GM12891 (cell line): Measurements from ENCODE around the gene DIP2C.

Experiments
- POLR2A ChIP-seq: IDR thresholded peaks from 2 replicates; pipeline ENCODE4 v1.6.1; 2011; ENCODE audit warnings: low read depth, low read length, control low read depth
- POLR2AphosphoS5 ChIP-seq: IDR thresholded peaks from 2 replicates; pipeline ENCODE4 v1.6.1; 2011; ENCODE audit warnings: low read depth, low read length, control low read depth
- TAF1 ChIP-seq: IDR thresholded peaks from 2 replicates; pipeline ENCODE4 v1.6.1; 2011; ENCODE audit warnings: low read depth, low read length, control low read depth

DNA sequence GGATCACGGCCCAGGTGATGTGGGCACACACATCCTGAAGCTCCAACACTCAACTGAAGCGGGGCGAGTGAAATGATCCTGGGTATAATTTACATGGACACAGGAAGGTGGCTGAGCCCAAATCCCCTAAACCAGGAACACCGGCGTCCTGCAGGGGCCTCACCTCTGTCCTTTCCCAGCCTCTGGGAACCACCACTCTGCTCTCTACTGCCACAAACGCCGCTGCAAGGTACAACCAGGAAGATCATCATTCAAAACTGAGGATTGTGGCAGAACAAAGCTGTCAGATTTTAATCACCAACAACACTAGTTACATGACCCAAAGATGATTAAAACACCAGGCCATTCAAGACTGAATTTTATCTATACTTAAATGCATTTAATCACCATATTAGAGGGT, 104.0 kb downstream of the DIP2C start:
- TF ChIP-seq POLR2A (no peak), TAF1 (no peak), POLR2AphosphoS5 (no peak)
